Ectodermal cell (in vitro differentiated cells): ENCODE data around the gene DLG3.

ENCODE experiments used
- H3K27ac ChIP-seq: 2 replicates; pipeline ENCODE4 v1.7.0; 2013; ENCODE audit warnings: mild to moderate bottlenecking, low read depth, low read length; ENCODE audit not compliant: insufficient read depth, poor library complexity, severe bottlenecking
- H3K27me3 ChIP-seq: 2 replicates; pipeline ENCODE4 v1.7.0; 2013; ENCODE audit warnings: mild to moderate bottlenecking, low read length; ENCODE audit not compliant: insufficient read depth, control insufficient read depth, poor library complexity, severe bottlenecking
- H3K36me3 ChIP-seq: one replicate; pipeline ENCODE4 v1.7.0; 2013; ENCODE audit warnings: low read length; ENCODE audit not compliant: control insufficient read depth, insufficient read depth
- H3K4me1 ChIP-seq: one replicate; pipeline ENCODE4 v1.7.0; 2013; ENCODE audit warnings: low read length; ENCODE audit not compliant: control insufficient read depth, insufficient read depth
- H3K4me3 ChIP-seq: 2 replicates; pipeline ENCODE4 v1.7.0; 2013; ENCODE audit warnings: low read depth, low read length, control low read depth; ENCODE audit not compliant: insufficient read depth
- H3K9me3 ChIP-seq: 2 replicates; pipeline ENCODE4 v1.7.0; 2013; ENCODE audit warnings: mild to moderate bottlenecking, low read length, moderate library complexity; ENCODE audit not compliant: control insufficient read depth
- WGBS, 2 experiments: methylation state at CpG; one replicate each; pipeline ENCODE4 v1.1.7; 2013; ENCODE audit warnings: missing lambda C conversion rate in 2 of 2; 5-methylcytosine and 5-hydroxymethylcytosine counted together

Gene DLG3

DNA sequence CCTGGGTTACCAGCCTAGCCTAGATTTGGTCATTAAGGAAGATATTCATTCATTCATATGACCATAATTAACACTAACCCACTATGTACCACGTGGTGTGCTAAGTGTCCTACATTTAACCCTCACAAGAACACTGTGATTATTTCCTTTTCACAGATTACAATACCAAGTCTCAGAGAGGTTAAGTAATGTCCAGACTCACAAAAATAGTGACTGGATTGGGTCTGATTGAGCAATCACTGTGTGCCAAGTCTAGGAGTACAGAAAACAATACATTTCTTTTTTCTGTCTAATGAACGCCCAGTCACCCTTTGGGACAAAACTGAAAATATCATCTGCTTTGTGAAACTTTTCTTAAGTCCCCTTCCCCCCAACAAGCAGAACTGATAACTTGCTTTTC lies 7.6 kb upstream of the DLG3 start:
- Histone ChIP-seq H3K4me1 (peaks cover 12% of the 10 kb centered on the region), H3K27ac (no peak overlapping the region), H3K4me3 (no peak overlapping the region), H3K36me3 (no peaks in the 10 kb centered on the region), H3K27me3 (no peaks in the 10 kb centered on the region), H3K9me3 (no peaks in the 10 kb centered on the region)
- 73 to 78% methylated on average over 2 of the region's 2 CpGs for WGBS, 2 experiments

DNA sequence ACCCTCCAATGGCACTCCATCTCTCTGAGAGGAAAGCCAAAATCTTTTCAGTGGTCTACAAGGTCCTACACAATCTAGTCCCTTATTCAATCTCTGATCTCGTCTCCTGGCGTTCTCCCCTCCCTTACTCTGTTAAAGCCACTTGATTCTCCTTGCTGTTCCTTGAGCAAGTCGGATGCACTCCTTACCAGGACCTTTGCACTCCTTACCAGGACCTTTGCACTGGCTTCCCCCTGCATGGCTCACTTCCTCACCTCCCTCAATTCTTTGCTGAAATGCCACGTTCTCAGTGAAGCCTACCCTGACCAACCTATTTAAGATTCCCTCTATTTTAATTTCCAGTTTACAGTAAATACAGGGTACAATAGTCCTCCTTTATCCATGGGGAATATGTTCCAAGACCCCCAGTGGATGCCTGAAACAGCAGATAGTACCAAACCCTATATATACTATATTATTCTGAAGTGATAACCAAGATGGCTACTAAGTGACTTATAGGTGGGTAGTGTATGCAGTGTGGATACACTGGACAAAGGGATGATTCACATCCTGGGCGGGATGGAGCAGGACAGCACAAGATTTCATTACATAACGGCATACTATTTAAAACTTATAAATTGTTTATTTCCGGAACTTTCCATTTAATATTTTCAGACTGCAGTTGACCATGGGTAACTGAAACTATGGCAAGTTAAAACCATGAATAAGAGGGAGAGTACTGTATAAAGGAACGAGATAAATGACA lies 6.5 kb upstream of the DLG3 start:
- H3K4me1 ChIP-seq, result peaks cover 12% of the 10 kb centered on the region
- H3K9me3 ChIP-seq, result no peaks in the 10 kb centered on the region
- no peak overlapping the region for H3K4me3 ChIP-seq
- no peak overlapping the region for H3K27ac ChIP-seq
- no peaks in the 10 kb centered on the region for H3K27me3 ChIP-seq
- no peaks in the 10 kb centered on the region for H3K36me3 ChIP-seq
- WGBS, 2 experiments, result 88 to 91% methylated on average over 5 to 7 of the region's 8 CpGs

DNA sequence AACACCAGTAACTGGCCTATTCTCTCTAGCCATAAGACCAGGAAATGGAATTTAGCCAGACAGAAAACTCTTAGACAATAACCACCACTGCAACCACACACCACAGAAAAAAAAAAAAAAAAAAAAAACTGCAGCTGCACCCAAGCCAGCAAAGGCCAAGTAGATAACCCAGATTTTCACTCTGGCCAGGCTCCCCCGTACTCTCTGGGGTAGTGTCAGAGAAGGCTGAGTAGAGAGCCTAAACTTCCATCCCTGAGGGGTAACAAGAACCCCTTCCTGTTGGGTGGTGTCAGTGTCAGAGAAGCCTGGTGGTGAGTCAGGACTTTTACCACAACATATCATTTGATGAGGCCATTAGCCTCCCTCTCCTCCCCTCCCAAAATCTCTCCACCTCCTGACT lies 5.6 kb upstream of the DLG3 start:
- H3K36me3 ChIP-seq, result no peaks in the 10 kb centered on the region
- H3K27ac ChIP-seq, result no peak overlapping the region
- H3K4me1 ChIP-seq, result peaks cover 12% of the 10 kb centered on the region
- WGBS, 2 experiments, result 88 to 100% methylated on average over 1 of the region's 1 CpG
- peaks cover 1% of the 10 kb centered on the region for H3K27me3 ChIP-seq
- H3K4me3 ChIP-seq, result no peak overlapping the region
- no peaks in the 10 kb centered on the region for H3K9me3 ChIP-seq

DNA sequence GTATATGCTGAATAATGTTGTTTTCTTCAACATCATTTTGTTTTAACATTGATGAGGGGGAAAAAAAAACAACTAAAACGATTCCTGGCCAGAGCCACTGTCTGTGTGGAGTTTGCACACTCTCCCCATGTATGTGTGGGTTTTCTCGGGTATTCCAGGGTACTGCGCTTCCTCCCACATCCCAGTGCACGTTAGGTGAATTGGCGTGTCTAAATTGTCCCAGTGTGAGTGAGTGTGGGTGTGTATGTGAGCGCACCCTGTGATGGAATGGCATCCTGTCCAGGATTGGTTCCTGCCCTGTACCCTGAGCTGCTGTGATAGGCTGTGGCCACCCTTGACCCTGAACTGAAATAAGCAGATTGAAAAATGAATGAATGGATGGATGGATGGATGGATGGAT lies 2.4 kb upstream of the DLG3 start:
- H3K4me1 ChIP-seq, result no peaks in the 10 kb centered on the region
- H3K9me3 ChIP-seq, result no peaks in the 10 kb centered on the region
- no peak overlapping the region for H3K4me3 ChIP-seq
- H3K36me3 ChIP-seq, result no peaks in the 10 kb centered on the region
- H3K27ac ChIP-seq, result no peak overlapping the region
- peaks cover 21% of the 10 kb centered on the region for H3K27me3 ChIP-seq
- WGBS, 2 experiments, result 73 to 84% methylated on average over 6 of the region's 6 CpGs

DNA sequence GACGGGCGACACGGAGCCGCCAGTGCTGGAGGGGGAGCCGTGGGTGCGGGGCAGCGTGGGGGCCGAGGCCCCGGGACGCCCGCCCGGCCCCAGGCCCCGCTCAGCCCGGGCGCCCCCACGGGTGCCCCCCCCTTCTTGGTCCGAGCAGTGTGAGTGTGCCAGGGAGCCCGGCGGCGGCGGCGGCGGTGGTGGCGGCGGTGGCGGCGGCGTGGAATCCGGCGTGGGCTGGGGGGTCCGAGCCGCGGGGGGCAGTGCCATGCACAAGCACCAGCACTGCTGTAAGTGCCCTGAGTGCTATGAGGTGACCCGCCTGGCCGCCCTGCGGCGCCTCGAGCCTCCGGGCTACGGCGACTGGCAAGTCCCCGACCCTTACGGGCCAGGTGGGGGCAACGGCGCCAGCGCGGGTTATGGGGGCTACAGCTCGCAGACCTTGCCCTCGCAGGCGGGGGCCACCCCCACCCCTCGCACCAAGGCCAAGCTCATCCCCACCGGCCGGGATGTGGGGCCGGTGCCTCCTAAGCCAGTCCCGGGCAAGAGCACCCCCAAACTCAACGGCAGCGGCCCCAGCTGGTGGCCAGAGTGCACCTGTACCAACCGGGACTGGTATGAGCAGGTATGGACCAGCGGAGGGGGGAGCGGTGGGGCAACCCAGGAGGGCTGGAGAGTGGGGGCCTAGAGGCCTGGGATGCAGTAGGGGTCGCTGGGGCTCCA lies 466 bp downstream of the DLG3 start:
- Histone ChIP-seq H3K36me3 (no peaks in the 10 kb centered on the region), H3K9me3 (no peaks in the 10 kb centered on the region), H3K4me1 (no peaks in the 10 kb centered on the region), H3K4me3 (peak overlapping the region; percentile 18), H3K27me3 (peaks cover 21% of the 10 kb centered on the region), H3K27ac (no peak overlapping the region)
- WGBS, 2 experiments, result 32 to 34% methylated on average over 54 to 61 of the region's 61 CpGs

DNA sequence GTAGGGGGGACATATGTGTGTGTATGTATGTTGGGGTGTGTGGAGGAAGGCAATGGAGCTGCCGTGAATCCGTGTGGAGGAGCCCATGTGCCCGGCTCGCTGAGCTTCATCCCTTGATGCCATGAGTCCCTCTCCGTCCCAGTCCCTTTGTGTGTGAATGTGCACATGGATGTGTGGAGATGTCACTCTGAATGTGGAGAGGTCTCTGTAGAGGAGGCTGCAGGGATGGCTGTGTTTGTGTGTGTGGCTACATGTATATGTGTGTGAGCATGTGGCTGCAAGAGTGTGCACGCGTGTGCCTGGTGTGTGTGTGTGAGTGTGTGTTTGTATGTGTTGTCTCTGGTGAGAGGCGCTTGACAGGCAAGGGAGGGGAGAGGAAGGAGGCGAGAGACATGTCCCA lies 1.3 kb downstream of the DLG3 start:
- Histone ChIP-seq H3K9me3 (no peaks in the 10 kb centered on the region), H3K4me3 (no peak overlapping the region), H3K4me1 (no peaks in the 10 kb centered on the region), H3K27me3 (peaks cover 21% of the 10 kb centered on the region), H3K27ac (no peak overlapping the region), H3K36me3 (no peaks in the 10 kb centered on the region)
- WGBS, 2 experiments, result 88% methylated on average over 9 of the region's 9 CpGs

DNA sequence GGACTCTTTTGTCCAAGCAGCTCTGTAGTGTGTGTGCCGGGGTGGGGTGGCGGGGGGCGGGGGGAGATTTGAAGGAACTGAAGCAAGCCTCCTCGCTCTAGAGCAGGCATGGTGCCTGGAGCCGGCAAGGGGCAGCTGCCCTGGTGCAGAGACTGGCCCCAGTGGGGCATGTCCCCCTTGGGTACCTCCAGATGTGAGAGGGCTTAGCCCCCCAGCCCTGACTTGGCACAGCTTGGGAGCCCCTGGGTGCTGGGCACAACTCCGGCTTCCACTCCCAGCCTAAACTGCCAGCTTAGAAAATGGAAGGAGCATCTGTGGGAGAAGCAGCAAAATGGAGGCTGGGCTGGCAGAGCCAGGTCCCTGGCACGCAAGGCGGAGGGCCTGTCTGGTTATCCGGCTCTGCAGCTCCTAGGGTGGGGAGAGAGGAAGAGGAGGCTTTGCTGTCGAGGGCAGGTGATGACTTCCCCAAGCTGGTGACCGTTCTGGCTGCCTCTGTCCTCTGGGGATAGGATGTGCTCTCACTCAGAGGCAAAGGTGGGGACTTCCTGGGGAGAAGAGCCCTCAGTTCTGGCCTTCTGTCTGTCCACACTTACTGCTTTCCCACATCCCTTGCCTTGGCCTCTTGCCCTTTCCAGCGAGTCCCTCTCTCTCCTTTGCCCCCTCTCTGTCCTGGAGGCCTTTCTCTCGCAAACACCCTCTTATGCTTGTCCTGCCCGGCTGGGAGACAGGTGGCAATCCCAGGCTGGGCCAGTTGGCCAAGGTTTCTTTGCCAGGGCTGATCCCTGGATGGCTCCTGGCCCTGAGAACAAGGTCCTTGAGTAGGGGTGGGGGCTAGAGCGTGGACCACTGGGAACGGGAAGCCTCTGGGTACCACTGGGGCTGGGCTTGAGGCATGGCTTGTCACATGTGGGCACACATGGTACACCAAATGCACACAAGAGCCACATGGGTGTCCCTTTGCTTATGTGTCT lies 2.0 kb downstream of the DLG3 start:
- no peaks in the 10 kb centered on the region for H3K9me3 ChIP-seq
- no peaks in the 10 kb centered on the region for H3K36me3 ChIP-seq
- no peaks in the 10 kb centered on the region for H3K4me1 ChIP-seq
- H3K4me3 ChIP-seq, result no peak overlapping the region
- WGBS, 2 experiments, result 85 to 91% methylated on average over 16 of the region's 16 CpGs
- peaks cover 21% of the 10 kb centered on the region for H3K27me3 ChIP-seq
- no peak overlapping the region for H3K27ac ChIP-seq

DNA sequence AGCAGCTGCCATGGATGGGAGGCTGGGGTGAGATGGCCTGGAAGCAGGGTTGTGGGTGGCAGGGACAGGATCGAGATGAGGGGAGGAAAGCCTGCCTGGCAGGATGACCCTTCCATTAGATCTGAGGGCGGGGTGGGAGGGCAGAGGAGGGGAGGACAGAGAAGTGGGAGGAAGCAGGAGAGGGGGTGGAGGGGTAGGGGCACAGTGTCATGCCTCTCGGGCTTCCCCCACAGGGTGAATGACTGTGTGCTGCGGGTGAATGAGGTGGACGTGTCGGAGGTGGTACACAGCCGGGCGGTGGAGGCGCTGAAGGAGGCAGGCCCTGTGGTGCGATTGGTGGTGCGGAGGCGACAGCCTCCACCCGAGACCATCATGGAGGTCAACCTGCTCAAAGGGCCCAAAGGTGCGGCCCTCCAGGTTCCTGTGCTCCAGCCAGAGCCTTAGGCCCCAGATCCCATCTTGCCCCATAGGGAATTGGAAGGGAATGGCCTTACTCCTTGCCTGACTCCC lies 4.9 kb downstream of the DLG3 start:
- 95% methylated on average over 14 of the region's 14 CpGs for WGBS, 2 experiments
- Histone ChIP-seq H3K4me1 (no peaks in the 10 kb centered on the region), H3K4me3 (no peak overlapping the region)

DNA sequence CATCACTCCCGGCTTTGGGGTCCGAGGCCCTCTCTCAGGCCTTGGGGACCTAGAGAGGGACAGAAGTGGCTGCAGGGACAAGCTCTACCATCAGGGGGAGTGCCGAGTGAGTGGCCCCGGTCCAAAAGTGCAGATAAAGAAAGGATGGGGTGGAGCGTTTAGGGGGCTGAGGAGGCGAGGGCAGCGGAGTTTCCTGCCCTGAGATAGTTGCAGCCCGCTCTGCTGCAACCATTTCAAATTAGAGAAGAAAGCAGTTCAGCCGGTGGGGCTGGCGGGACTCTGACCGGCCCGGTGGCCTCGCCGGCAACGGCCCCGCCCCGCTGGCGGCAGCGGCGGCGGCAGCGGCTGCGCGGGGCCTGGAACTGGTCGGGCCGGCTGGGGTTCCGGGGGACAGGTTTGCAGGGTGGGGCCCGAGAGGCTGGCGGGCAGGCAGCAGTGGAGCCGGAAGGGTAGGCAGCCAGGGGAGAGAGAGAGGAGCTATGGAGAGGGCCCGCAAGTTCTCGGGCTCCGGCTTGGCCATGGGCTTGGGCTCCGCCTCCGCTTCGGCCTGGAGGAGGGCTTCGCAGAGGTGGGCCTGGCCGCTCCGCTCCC lies 7.6 kb downstream of the DLG3 start:
- H3K4me3 ChIP-seq, result peak overlapping the region; percentile 43
- no peaks in the 10 kb centered on the region for H3K27me3 ChIP-seq
- no peaks in the 10 kb centered on the region for H3K36me3 ChIP-seq
- H3K4me1 ChIP-seq, result no peaks in the 10 kb centered on the region
- H3K9me3 ChIP-seq, result no peaks in the 10 kb centered on the region
- WGBS, 2 experiments, result 3 to 4% methylated on average over 39 of the region's 39 CpGs
- H3K27ac ChIP-seq, result no peak overlapping the region

More for the DNA sequence above, 4.9 kb downstream of the DLG3 start:
- Histone ChIP-seq H3K27ac (no peak overlapping the region), H3K36me3 (no peaks in the 10 kb centered on the region), H3K9me3 (no peaks in the 10 kb centered on the region), H3K27me3 (peaks cover 15% of the 10 kb centered on the region)
